ENCODE results near the gene RAB27A. TPM values are rescaled to one million over a fixed set of nuclear protein-coding genes. Genes with fewer than 3 reads are reported as not detected.

RAB27A gene
- total and polyA plus RNA-seq, 2 of the 8 experiments (the other 6 are each of a cell fraction or from before 2014, with no cell fraction given), result 2.3 to 6.5 TPM

- TF ChIP-seq CHD7 (IDR thresholded peaks at IDR 0.05; ENCODE audit: insufficient replicate concordance, low read length) (no peak), JUN (IDR thresholded peaks at IDR 0.05; ENCODE audit: low read depth, low read length) (no peak), CBX8 (IDR thresholded peaks at IDR 0.05; ENCODE audit: borderline replicate concordance, low read depth, low read length) (no peak), SP4 (IDR thresholded peaks at IDR 0.05; ENCODE audit: low read length) (no peak), KDM4A (IDR thresholded peaks at IDR 0.05; ENCODE audit: low read depth, low read length, severe bottlenecking) (peak; percentile 53), CTBP2 (IDR thresholded peaks at IDR 0.05; ENCODE audit: borderline replicate concordance, insufficient read depth, insufficient read length, low read length) (no peak), GABPA (IDR thresholded peaks at IDR 0.05; ENCODE audit: borderline replicate concordance, insufficient read depth, low read length) (peak; percentile 93), GTF2F1 (IDR thresholded peaks at IDR 0.05; ENCODE audit: borderline replicate concordance, low read depth, low read length) (peak; percentile 54; the same call in 1 of the 2 replicates), CBX5 (IDR thresholded peaks at IDR 0.05; ENCODE audit: low read depth, low read length) (no peak)
Measured at GRCh38 chr15:55196458-55197361, 92.9 kb downstream of the RAB27A start, which contains the start of gene RSL24D1 (continued).
